Muscle layer of duodenum (tissue), 2 donors: ENCODE measurements around the gene GRIA3.
"Not testable (repeated sequence)": the region's sequence is repeated elsewhere in the genome, so short reads cannot be mapped to it uniquely, and the experiment has no call there.

Experiments
- H3K27ac ChIP-seq: one replicate; pipeline ENCODE4 v1.7.0; 2013; ENCODE audit warnings: mild to moderate bottlenecking, low read length
- H3K27me3 ChIP-seq: one replicate; pipeline ENCODE4 v1.7.0; 2013; ENCODE audit warnings: low read depth, mild to moderate bottlenecking, control low read depth, low read length
- H3K36me3 ChIP-seq, 2 donors: one replicate each; pipeline ENCODE4 v1.7.0; 2013; ENCODE audit warnings: low read length in 2 of 2, control low read depth in 1 of 2, mild to moderate bottlenecking in 1 of 2; ENCODE audit not compliant: insufficient read depth in 2 of 2, control insufficient read depth in 1 of 2
- H3K4me1 ChIP-seq, 2 donors: one replicate each; pipeline ENCODE4 v1.7.0; 2013; ENCODE audit warnings: low read length in 2 of 2, mild to moderate bottlenecking in 2 of 2, control low read depth in 1 of 2, moderate library complexity in 1 of 2; ENCODE audit not compliant: insufficient read depth in 2 of 2, control insufficient read depth in 1 of 2
- H3K4me3 ChIP-seq, 2 donors: one replicate each; pipeline ENCODE4 v1.7.0; 2013; ENCODE audit warnings: low read length in 2 of 2, low read depth in 1 of 2, mild to moderate bottlenecking in 1 of 2
- H3K9me3 ChIP-seq, 2 donors: one replicate each; pipeline ENCODE4 v1.7.0; 2013; ENCODE audit warnings: low read length in 2 of 2, control low read depth in 1 of 2, mild to moderate bottlenecking in 1 of 2; ENCODE audit not compliant: control insufficient read depth in 1 of 2
- donor health status: healthy.

GRIA3 gene

DNA sequence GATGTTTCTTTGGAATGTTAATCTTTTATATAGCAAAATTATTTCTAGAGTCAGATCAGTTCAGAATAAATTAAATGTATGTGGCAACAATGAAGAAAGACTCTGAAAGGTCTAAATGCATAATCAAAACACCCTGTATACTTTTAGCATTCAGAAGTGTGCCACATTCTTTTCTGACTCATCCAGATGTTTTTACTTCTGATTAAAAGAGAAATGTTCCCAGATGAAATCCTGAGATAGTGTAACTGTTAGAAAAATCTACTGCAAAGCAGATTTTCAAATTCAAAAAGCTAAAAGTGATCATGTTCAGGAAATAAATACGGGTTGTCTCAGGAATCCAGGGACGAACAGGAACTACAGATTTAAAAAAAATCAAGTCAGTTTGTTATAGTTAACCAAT lies 241.4 kb downstream of the GRIA3 start:
- no peak overlapping the region for H3K27ac ChIP-seq
- H3K4me1 ChIP-seq, result no peaks in the 10 kb centered on the region
- H3K27me3 ChIP-seq, result no peaks in the 10 kb centered on the region

DNA sequence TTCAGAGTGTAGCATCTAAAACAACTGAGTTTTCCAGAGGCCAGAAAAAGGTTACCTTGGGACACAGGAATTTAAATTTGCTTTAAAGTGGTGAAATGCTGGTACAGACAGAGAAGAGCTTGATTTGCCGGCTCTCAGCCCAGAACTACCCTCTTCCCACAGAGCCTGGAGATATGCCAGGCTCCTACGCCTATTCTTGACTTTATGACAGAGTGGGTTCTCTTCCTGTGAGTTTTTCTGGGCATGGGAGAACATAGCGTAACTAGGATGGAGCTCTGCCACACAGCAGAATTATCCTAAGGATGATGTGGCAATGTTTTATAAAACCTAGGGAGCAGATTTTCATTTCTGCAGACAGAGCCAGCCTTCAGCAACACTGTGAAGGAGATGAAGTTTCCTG lies 241.8 kb downstream of the GRIA3 start:
- H3K27ac ChIP-seq, result no peak overlapping the region
- H3K36me3 ChIP-seq, result no peaks in the 10 kb centered on the region
- no peak overlapping the region for H3K4me3 ChIP-seq

More for the DNA sequence above, 241.4 kb downstream of the GRIA3 start:
- Histone ChIP-seq H3K9me3 (no peaks in the 10 kb centered on the region), H3K36me3 (no peaks in the 10 kb centered on the region), H3K4me3 (no peak overlapping the region)

DNA sequence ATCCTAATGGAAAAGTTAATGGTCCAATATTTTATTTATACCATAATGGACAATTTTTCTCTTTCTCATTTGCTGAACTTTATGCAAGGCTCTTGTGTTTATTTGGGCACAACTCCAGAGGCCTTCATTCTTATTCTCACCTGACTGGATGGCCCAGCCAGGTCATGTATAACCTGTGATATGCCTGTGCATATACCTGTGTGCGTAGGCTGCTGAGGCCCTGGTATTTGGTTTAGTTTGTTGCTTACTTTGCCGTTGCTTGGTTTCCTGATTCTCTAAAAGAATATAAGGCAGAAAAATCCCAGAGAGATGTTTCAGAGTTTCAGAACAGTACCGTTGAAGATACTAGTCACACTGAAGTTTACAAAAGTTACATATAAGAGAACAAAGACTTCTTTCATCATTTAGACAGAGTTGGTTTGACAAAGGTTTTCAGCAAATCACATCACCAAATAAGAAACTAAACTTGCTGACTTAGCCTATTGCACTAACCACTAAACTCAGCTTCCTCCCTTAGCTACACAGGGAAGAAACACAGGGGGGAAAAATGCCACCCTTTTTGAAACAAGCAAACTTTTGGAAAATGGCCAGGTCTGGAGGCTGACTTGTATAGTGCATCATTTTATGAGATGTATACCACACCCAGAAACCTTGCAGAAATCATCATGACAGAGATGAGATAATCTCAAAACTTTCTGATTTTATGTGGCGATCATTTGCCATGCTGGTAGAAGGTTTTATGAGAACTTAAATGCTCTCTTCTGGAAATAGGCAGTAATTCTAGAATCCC lies 248.5 kb downstream of the GRIA3 start:
- Histone ChIP-seq H3K27me3 (no peaks in the 10 kb centered on the region), H3K27ac (no peak overlapping the region), H3K36me3 (no peaks in the 10 kb centered on the region), H3K9me3 (no peaks in the 10 kb centered on the region), H3K4me1 (no peaks in the 10 kb centered on the region), H3K4me3 (no peak overlapping the region)

More for the DNA sequence above, 241.8 kb downstream of the GRIA3 start:
- no peaks in the 10 kb centered on the region for H3K9me3 ChIP-seq
- H3K27me3 ChIP-seq, result no peaks in the 10 kb centered on the region
- H3K4me1 ChIP-seq, result no peaks in the 10 kb centered on the region

DNA sequence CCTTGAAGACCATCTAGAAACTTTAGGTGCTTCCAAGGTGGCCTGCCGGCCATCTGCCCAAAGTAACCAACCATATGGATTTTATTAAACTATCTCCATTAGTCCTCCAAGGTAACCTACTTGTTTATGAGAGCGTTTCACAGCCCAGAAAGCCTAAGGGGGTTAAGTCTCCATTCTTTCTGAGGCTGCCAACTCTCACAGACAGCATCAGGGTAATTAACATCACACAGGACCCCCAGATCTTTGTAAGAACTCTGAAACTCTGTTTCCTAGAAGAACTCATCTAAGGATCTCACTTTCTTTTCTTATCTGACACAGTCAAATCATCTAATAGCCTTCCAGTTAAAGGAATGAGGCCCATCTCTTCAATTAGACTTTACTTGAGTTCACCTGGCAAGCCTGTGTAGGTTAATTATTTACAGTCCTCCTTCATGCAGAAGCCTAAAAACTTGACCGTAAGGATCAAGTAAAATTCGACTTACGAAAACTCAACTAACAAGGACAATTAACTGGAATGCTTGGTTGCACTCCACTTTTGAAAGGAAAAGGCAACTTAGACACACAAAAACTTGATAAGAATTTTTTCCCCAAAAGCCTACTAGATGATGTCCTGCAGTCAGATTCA lies 252.5 kb downstream of the GRIA3 start:
- Histone ChIP-seq H3K4me3 (no peak overlapping the region), H3K27ac (no peak overlapping the region), H3K27me3 (no peaks in the 10 kb centered on the region), H3K36me3 (no peaks in the 10 kb centered on the region), H3K9me3 (no peaks in the 10 kb centered on the region), H3K4me1 (no peaks in the 10 kb centered on the region)

DNA sequence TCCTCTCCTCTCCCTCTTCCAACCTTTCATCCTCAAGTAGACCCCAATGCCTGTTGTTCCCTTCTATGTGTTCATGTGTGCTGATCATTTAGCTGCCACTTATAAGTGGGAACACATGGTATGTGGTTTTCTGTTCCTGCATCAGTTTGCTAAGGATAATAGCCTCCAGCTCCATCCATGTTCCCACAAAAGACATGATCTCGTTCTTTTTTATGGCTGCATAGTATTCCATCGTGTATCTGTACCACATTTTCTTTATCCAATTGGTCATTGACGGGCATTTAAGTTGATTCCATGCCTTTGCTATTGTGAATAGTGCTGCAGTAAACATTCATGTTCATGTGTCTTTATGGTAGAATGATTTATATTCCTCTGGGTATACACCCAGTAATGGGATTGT lies 255.8 kb downstream of the GRIA3 start:
- not testable (repeated sequence) for H3K27me3 ChIP-seq, H3K4me3 ChIP-seq, H3K4me1 ChIP-seq, H3K27ac ChIP-seq, H3K9me3 ChIP-seq, H3K36me3 ChIP-seq

DNA sequence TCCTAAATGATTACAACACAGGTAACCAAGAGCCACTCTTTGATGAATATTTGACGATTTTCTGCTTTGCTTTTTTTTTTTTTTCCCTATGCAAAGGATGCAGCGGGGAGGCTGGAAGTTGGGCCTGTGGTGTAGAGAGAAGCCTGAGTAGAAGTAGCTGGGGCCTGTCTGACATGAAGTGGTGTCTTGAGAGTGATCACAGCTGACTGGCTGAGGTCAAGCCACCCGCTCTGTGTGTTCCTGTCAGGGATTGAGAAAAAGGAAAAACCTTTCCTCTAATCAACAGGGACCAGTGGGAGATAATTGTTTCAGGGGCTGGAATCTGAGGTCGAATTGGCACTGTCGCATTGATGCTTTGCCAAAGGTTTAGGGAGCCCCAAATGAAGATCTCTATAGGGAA lies 258.7 kb downstream of the GRIA3 start:
- H3K9me3 ChIP-seq, result no peaks in the 10 kb centered on the region
- no peaks in the 10 kb centered on the region for H3K4me1 ChIP-seq

DNA sequence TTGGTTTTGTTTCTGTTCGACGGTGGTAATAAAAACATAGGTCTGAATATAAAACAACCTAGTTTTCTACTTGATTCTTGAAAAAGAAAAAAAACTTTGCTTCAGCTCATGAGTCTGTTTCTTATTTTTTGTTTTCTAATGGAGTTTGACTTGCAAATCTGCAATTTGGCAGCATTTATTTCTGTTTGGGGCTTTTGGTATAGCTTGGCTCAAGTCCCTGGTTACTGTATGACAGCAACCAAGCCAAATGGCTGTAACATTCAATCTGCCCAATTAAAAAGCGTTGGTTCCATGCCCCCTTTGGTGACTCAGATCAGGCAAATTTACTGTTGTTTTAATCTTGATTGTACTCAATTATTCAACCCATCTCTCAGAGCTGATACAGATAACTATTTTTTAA lies 263.4 kb downstream of the GRIA3 start:
- no peaks in the 10 kb centered on the region for H3K9me3 ChIP-seq
- H3K4me3 ChIP-seq, result no peak overlapping the region
- no peaks in the 10 kb centered on the region for H3K4me1 ChIP-seq
- no peak overlapping the region for H3K27ac ChIP-seq
- H3K36me3 ChIP-seq, result no peaks in the 10 kb centered on the region
- H3K27me3 ChIP-seq, result no peaks in the 10 kb centered on the region

More for the DNA sequence above, 258.7 kb downstream of the GRIA3 start:
- no peak overlapping the region for H3K27ac ChIP-seq
- no peaks in the 10 kb centered on the region for H3K36me3 ChIP-seq
- no peak overlapping the region for H3K4me3 ChIP-seq
- H3K27me3 ChIP-seq, result no peaks in the 10 kb centered on the region

DNA sequence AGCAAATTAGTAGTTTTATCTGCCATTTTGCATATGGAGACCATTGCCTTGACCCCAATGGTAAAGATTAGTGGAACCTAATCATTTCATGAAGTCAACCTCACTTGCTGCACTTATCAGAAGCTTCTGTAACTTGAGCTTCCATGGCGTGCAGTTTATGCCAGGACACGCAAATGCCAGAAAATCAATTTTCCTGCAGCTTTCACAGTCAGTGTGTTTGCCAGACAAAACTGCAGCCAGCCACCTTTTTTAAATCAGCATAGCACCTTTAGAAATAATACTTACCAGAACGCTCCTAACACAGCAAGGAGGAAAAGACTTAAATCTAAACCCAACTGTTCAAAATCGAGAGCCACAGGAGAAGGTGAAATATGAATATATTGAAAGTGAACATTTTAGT lies 265.3 kb downstream of the GRIA3 start:
- H3K27ac ChIP-seq, result no peak overlapping the region
- no peaks in the 10 kb centered on the region for H3K4me1 ChIP-seq
- H3K9me3 ChIP-seq, result no peaks in the 10 kb centered on the region
- H3K27me3 ChIP-seq, result no peaks in the 10 kb centered on the region
- H3K4me3 ChIP-seq, result no peak overlapping the region
- H3K36me3 ChIP-seq, result no peaks in the 10 kb centered on the region

DNA sequence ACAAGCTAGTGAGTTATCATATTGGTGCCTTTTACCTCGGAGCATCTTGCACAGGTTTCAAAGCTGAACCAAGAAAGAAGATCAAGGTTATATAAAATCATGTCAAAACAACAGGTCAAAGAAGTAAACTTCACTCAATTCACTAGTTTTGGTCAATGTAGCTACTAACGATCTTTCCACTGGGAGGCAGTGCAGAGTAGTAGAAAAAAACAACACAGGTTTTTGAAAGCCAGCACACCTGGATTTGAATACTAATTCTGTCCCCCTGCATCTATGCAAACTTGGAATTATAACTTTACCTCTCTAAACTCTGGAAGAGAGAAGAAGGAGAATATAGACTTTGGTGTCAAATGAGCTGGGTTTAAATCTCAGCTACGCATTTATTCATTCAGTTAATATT lies 266.1 kb downstream of the GRIA3 start:
- Histone ChIP-seq H3K27me3 (no peaks in the 10 kb centered on the region), H3K9me3 (no peaks in the 10 kb centered on the region), H3K27ac (no peak overlapping the region), H3K4me1 (no peaks in the 10 kb centered on the region), H3K4me3 (no peak overlapping the region), H3K36me3 (no peaks in the 10 kb centered on the region)

DNA sequence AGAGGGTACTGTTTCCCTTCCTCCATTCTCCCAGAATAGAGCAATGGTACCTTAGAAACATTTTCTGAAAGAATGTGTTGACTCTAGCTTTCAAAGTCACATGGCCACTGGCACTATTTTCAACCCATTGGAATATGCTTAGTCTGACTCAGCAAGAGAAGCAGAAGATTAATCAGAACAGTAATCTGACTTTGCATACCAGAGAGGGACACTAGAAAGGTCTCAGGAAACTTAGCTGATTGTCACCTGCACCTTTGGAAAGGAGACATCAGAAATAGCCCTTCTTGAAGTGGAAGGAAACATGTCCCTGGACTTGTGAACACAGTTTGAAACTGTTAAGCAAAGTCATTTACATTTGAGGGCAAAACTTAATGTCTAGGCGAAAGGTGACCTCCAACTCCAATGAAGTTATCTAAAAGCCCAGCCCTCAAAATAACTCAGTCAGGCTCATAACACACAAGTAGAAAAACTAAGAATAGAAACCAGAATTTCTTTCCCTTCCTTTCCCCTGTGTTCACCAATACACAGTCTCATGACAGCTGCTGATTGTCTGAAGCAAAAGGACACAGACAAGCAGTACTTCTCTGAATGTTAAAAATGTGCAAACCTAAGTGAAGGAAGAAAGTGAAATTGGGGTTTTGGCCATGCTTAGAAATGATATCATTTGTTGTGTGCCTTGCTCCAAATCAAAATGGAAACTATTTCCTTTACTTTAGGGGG lies 270.8 kb downstream of the GRIA3 start:
- Histone ChIP-seq H3K4me1 (no peaks in the 10 kb centered on the region), H3K27ac (no peak overlapping the region), H3K36me3 (no peaks in the 10 kb centered on the region), H3K9me3 (no peaks in the 10 kb centered on the region), H3K4me3 (no peak overlapping the region), H3K27me3 (no peaks in the 10 kb centered on the region)

DNA sequence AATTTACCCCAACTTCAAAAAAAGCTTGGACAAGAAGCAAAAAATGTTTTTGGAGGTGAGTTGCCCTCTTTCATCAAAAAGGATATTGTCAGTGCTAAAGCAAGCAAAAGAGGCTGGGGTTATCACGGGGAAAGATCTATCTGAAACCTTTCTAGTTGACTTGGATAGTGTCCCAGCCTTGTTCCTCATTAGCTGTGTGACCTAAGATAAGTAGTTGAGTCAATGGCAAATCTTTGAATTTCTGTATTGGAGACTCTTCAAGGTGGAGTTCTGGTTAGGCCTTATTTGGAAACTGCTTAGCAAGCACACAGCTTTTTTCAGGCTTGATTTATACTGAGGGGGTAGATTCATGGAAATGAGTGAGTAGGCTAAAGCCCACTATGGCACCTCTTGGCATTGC lies 271.6 kb downstream of the GRIA3 start:
- no peaks in the 10 kb centered on the region for H3K4me1 ChIP-seq
- H3K4me3 ChIP-seq, result no peak overlapping the region
- no peaks in the 10 kb centered on the region for H3K27me3 ChIP-seq
- no peaks in the 10 kb centered on the region for H3K9me3 ChIP-seq
- no peaks in the 10 kb centered on the region for H3K36me3 ChIP-seq
- H3K27ac ChIP-seq, result no peak overlapping the region
